GM21381 (cell line): ENCODE results near the gene PLEKHA7.

ENCODE experiments used
- ATAC-seq: cut with Tn5 transposase; IDR thresholded peaks from one replicate; pipeline ENCODE4 v1.9.1; 2021; ENCODE audit warnings: mild to moderate bottlenecking, moderate library complexity; ENCODE audit not compliant: unreplicated experiment

The PLEKHA7 gene

DNA sequence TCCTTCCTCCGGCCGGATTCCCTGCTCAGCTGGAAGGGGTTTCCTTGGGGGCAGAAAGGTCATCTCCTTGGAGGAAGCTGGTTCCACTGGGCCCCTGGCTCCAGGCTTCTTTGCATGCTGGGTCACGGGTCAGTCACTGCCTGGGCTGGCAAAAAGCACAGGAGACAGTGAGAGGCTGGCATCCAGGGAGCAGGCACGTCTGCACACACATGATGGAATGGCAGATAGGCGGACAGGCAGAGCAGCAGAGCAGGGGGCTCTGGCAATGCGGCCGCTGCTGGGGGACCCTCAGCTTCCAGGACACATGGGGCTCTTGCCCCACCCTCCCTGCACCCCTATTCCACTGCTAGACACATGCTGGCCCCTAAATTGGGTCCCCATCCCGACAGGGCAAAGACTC is 235.3 kb downstream of the PLEKHA7 start:
- no peak for ATAC-seq

GRCh38 chr11:16778286-16778685 is 235.9 kb downstream of the PLEKHA7 start:
- no peak for ATAC-seq

DNA sequence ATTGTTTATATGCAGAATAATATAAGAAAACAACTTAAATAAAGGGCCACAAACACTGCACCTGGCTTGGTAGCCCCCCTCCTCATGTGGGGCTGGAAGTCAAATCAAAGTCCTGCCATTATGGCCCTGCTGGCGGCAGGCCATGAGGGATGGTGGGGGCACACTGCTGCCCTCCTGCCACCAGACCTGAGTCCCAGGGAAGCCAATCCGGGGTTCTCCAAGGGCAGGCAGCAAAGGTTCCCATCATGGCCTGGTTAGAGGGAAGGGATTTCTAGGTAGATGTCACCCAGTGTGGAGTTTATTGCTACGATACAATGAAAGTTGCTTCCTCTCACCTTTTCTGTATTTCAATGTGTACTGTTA is 236.6 kb downstream of the PLEKHA7 start:
- ATAC-seq, result no peak

GRCh38 chr11:16776711-16777612 is 237.3 kb downstream of the PLEKHA7 start:
- no peak for ATAC-seq

- no peak for ATAC-seq
Measured at GRCh38 chr11:16775614-16776283, 238.5 kb downstream of the PLEKHA7 start.

GRCh38 chr11:16774936-16775613 is 239.1 kb downstream of the PLEKHA7 start:
- no peak for ATAC-seq

GRCh38 chr11:16773981-16774935 is 240.0 kb downstream of the PLEKHA7 start:
- ATAC-seq, result no peak

DNA sequence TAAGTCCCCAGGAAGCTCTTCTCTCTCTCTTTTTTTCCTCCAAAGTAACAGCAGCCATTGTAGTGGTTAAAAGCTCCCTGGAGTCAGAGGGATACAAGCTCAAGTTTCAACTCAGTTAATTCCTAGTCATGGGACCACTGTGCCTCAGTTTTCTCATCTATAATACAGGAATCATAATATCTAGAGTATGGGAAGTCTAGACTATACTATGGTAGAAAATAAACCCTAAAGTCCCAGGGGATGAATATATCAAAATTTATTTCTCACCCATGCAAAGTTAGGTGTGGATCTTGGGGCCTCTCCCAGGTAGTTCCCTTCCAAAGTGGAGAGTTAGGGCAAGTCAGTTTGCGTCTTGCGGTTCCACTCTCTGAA is 242.1 kb downstream of the PLEKHA7 start:
- ATAC-seq, result no peak

DNA sequence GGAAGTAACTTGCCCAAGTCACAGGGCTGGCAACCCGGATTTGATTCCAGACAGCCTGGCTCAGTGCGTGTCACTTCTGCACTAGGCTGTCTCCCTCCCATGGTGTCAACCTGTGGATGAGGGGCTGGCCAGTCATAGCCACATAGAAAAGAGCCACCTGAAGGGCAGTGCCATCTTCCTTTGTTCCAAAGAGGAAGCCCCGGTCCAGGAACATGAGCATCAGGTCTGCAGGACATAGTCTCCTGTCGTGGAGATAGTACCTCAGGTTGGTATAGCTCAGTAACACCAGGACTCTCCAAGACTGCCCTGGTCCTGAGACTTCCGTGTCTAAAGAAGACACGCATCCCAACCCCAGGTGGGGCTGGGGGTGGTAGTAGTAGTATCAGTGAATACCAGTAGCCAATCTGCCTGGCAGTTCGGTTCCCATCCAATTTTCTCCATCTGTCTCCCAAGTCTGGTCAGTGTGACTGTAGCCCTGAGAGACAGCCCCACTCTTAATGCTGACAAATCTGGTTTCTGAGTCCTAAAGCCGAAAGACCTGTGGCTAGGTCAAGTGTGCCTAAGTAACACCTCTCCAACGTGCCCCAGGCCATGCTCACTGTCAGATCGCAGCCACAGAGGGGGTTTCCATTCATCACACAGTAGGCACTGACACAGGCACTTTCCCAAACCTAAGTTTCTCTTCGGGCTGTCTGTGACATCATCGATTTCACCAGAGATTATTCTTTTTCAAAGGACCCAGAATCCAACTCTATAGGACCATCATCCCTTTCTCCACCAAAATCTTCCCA is 242.7 kb downstream of the PLEKHA7 start:
- no peak for ATAC-seq

DNA sequence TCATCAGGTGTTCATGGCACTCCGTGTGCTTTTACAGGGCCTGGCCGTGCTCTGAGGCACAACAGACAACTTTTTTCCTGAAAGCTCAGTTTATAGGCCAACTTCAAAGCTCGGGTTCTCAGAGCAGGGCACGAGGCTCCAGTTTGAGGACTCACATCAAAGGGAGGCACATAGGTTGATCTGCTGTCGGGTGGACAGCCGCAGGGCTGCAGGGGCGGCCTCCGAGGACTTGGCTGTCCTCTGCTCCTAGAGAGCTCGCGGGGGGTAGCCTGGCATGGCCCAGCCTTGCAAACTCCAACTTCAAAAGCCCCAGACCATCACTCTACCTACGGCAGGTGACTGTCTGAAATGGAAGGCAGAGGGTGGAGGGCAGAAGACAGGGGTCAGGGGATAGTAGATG is 244.2 kb downstream of the PLEKHA7 start:
- no peak for ATAC-seq

GRCh38 chr11:16769386-16769785 is 244.8 kb downstream of the PLEKHA7 start:
- ATAC-seq, result no peak

- no peak for ATAC-seq
Measured at GRCh38 chr11:16767957-16768356, 246.3 kb downstream of the PLEKHA7 start.

GRCh38 chr11:16767137-16767536 is 247.1 kb downstream of the PLEKHA7 start:
- no peak for ATAC-seq

- ATAC-seq, result no peak
Measured at GRCh38 chr11:16764888-16765287, 249.3 kb downstream of the PLEKHA7 start.

- ATAC-seq, result no peak
Measured at GRCh38 chr11:16763746-16764145, 250.5 kb downstream of the PLEKHA7 start.

DNA sequence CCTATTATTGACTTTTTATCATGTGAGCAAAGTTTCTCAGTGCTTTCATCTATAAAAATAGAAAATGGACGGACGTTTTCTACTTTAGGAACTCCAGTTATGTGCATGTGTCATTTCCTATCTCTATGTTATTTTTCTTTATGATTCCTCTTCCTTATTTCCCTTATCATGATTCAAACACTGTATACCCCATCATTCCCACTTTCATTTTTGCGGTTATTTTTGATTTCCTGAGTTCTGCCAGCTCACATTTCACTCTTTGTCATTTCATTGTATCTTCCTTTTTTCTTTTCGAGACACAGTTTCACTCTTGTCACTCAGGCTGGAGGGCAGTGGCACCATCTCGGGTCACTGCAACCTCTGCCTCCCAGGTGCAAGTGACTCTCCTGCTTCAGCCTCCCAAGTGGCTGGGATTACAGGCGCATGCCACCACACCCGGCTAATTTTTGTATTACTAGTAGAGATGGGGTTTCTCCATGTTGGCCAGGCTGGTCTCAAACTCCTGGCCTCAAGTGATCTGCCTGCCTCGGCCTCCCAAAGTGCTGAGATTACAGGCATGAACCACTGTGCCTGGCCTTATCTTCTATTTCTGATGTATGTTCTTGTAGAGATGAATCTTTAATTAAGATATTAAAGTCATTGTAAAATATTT is 254.2 kb downstream of the PLEKHA7 start:
- ATAC-seq, result no peak

- ATAC-seq, result no peak
Measured at GRCh38 chr11:16758382-16759024, 255.7 kb downstream of the PLEKHA7 start.

DNA sequence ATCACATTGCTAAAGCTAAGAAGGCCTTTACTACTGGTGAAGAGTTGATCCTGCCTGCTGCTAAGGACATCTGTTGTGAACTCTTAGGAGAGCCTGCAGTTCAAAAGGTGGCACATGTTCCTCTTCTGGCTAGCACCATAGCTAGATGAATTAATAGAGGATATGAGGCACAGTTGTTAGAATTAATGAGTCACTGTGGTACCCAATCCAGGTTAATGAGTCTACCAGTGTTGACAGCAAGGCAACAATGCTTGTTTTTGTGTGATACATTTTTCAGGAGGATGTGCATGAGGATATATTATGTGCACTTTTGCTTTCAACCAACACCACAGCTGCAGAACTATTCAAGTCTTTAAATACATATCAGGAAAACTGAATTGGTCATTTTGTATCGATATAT is 263.8 kb downstream of the PLEKHA7 start:
- ATAC-seq, result peak; percentile 47

DNA sequence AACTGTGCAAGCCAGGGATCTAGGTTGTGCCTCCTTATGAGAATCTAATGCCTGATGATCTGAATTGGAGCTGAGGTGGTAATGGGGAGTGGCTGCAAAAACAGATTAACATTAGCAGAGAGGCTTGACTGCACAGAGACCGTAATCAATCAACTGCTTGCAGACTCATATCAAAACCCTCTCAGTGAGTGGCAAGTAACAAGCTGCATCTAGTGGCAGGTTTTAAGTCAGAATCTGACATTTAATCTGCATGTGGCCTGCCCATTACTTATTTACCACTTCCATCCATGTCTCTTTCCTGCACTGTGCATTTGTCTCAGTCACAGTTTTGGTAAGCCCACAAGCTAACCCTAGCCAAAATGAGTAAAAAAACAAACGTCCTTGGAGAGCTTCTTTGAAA is 264.5 kb downstream of the PLEKHA7 start:
- no peak for ATAC-seq
